GM21717 (cell line): ENCODE measurements around the gene RPS10.

Experiments
- ATAC-seq: cut with Tn5 transposase; IDR thresholded peaks from one replicate; pipeline ENCODE4 v1.9.1; 2021; ENCODE audit warnings: mild to moderate bottlenecking, moderate library complexity; ENCODE audit not compliant: unreplicated experiment

Gene RPS10

GRCh38 chr6:34425498-34426410, at the start of gene RPS10:
Gene RPS10, minus strand, starts transcription at chr6:34426069. Its CDS starts 848 bp downstream, at chr6:34425221.
- ATAC-seq, result peak; percentile 89

GRCh38 chr6:34475238-34475682, 49.4 kb upstream of the RPS10 start:
- ATAC-seq, result no peak

DNA sequence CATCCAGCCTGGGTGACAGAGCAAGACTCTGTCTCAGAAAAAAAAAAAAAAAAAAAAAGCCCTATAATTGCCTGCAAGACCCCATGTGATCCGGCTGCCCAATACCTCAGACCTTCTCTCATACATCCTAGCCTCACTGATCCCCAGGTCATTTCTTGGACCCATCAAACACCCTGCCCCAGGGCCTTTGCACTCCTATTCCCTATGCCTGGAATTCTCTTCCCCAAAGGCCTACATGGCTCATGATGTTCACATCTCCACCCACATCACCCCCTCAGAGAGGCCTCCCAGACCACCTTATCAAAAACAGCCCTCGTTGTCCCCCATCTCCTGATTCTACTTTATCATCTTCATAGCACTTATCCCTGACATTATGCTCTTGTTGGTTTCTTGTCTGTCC, 48.9 kb upstream of the RPS10 start:
- no peak for ATAC-seq

- no peak for ATAC-seq
These were observed 48.1 kb upstream of the RPS10 start for GRCh38 chr6:34473967-34474366.

GRCh38 chr6:34472425-34472824, 46.6 kb upstream of the RPS10 start:
- no peak for ATAC-seq

DNA sequence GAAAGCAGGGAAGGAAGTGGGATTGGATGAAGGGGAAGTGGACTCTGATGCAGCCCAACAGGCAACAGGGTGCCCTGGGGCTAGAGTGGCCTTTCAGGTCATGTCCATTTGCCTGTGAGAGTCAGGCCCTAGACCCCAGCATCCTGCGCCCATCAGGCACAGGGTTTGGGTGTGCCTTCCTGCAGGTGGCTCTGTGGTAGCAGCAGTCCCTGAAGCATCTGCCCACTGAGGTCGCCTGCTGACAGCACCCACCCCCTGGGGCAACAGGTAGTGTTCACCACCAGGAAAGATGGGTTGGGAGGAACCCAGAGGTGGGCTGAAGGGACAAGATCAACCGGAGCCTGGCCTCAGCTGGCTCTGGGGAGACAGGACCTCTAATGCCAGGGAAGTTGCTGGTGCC, 43.6 kb upstream of the RPS10 start:
- ATAC-seq, result no peak

DNA sequence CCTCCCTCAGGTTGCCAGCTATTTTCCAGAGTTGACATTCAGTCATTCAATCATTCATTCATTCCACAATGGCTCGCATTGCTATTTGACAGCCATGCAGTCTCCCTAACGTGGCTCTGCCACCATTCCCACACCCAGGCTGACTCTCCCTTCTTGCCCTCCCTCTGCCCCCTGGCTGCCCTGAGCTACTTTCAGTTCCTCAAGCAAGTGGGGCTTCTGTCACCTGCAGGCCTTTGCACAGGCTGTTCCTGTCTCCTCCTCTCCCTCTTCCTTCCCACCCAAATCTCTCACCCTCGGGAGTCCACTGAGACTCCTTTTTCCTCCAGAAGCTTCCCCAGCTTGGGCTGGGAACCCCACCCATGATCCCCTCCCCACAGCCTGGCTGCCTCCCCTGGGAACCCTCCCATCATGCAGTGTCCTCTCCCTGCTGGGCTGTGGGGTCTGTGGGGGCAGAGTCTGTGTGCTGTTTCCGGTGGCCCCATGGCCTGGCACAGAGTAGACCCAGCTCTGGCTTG, 42.6 kb upstream of the RPS10 start:
- ATAC-seq, result no peak

- ATAC-seq, result no peak
These were observed 40.6 kb upstream of the RPS10 start for GRCh38 chr6:34466242-34467185.

DNA sequence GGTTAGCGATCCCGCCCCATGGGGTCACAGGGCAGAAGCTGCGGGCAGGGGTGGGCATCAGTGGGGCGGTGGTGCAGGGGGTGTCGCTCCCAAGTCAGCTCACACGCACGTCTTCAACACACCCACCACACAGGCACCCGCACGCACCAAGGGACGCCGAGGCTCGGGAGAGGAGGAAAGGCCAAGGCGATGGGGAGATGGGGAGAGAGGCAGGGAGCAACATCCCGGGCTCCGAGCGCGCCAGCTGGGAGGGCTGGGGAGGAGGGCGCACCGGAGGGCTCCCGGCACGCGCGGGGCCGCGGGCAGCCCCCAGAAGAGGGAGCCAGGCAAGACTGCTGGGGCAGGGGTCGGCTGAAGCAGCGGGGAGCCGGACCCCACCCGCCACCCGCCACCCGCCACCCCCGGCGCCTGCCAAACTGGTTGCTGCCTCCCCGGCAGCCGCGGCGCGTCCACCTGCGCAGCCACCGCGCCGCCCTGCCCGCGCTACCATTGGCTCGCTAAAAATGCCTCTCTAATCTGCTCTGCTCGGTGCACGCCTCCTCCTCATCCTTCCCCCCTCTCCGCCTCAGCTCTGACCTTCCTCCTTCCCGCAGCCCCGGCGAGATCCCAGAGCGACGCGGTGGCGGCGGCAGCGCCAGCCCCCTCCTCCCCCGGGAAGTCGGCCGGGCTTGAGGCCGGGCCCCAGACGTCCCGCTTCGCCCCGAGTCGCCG, 39.8 kb upstream of the RPS10 start, which contains the start of gene PACSIN1:
Gene PACSIN1 (plus strand): TSS at position 546 of the 711 bp plus-strand sequence. CDS start 60,230 bp downstream, outside the sequence.
- ATAC-seq, result no peak

DNA sequence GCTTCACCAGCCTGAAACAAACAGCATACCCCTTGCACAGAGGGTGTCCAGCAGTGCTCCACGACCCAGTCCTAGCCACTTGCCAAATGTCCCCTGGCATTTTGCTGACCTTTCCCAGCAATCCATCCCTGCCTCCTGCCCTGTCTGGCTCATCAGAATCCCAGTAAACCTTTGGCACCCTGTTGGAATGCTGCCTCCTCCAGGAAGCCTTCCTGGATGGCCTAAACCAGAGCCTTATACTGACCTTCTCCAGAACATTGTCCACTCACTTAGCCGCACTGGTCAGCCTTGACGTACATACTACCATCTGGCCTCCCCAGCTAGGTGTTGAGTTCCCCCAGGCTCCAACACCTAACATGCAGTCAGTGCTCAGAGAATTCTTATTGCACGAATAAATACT, 38.0 kb upstream of the RPS10 start:
- no peak for ATAC-seq

GRCh38 chr6:34463299-34463698, 37.4 kb upstream of the RPS10 start:
- ATAC-seq, result no peak

DNA sequence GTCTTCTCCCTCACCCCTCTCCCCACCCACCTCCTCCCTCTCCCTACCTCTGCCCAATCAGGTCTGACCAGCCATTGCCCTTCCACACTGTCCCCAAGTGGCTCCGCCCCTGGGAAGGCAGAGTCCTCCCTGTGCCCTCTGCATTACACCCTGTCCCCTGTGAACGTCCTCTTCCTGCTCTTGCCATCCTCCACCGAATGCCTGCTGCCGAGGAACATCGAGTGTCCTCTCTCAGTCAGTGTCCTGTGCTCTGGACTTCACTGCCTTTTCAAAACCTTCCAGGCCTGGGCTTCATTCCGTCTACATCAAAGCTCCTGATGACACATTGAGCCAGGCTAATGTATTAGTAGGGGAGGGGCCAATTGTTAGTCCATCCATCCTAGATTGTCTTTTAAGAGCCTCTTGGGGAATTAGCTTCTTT, 36.7 kb upstream of the RPS10 start:
- ATAC-seq, result no peak

DNA sequence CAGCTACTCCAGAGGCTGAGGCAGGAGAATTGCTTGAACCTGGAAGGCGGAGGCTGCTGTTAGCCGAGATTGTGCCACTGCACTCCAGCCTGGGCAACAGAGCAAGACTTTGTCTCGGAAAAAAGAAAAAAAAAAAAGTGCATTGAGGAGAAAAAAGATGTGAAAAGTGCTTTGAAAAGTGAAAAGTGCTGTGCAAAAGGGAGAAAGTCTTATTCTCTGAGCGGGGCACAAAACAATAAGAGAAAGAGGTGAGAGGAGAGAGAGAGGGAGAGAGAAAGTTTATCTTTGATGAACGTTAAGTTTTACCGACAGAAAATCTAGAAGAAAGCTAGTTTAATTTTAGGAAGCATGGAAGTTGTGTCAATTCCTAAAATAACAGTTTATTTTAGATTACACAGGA, 36.1 kb upstream of the RPS10 start:
- ATAC-seq, result no peak

DNA sequence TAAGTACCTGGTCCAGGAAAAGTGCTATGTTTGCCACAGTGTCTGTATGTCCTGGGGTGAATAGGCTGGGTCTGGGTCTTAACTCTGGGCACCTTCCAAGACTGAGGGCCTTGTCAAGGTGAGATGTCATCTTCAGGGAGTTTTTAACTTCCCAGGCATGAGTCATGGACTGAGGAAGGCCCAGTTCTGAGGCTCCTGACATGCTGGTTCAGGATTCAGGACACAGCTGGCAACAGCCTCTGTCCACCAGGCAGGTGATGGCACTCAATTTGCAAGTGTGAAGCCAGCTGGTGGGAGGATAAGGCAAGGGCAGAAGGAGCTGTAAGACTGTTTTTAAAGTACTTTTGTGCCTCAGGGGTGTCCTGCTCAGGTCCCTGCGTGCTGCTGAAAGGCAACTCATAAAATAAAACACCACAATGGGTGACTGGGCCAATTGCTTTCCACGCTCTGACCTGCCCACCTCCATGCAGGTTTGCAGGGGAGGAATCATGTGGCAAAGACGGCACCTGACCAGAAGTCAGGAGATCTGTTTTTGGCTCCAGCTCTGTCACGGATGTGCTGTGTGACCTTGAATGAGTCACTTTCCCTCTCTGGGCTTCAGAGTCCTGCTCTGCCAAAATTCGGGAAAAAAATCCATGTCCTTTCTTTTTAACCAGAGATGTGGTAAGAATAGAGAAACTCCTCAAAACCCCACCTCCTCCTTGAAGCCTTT, 35.1 kb upstream of the RPS10 start:
- no peak for ATAC-seq

GRCh38 chr6:34459899-34460593, 34.2 kb upstream of the RPS10 start:
- no peak for ATAC-seq

- no peak for ATAC-seq
These were observed 32.2 kb upstream of the RPS10 start for GRCh38 chr6:34457742-34458735.

DNA sequence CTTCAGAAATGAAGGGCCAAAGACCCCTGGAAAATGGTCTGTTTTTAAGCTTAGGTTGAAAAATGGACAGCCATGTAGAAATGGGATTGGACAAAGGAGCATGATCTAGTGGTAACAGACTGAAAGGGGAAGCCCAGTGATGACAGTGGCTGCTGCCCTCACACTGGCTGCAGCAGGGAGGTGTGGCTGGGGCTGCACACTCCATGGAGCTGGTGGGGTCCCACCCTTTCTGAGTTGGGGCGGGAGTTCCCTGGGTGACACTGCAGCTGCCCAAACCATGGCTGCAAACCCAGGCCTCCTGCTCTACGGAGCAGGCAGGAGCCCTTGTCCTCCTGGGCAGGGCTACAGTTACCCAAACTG, 31.5 kb upstream of the RPS10 start:
- ATAC-seq, result no peak

GRCh38 chr6:34455831-34456230, 30.0 kb upstream of the RPS10 start:
- ATAC-seq, result no peak
